HG03103 (cell line): ENCODE data around the gene PUS7L.

ENCODE experiments used
- ATAC-seq: cut with Tn5 transposase; IDR thresholded peaks from one replicate; pipeline ENCODE4 v1.9.1; 2021; ENCODE audit warnings: low read depth; ENCODE audit not compliant: unreplicated experiment

The PUS7L gene

DNA sequence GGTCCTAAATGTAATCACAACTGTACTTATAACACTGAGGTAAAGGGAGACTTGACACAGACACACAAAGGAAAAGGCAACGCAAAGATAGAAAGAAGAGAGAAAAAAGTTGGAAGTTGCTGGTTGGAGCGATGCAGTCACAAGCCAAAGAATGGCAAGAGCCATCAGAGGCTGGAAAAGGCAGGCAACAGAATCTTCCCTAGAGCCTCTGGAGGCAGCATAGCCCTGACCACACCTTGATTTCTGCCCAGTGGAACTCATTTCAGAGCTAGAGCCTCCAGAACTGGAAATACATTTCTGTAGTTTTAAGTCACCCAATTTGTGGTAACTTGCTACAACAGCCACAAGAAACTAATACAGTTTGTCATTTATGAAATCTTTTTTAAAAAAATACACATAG is 89.2 kb downstream of the PUS7L start:
- ATAC-seq: no peak
